Measurements from ENCODE around the gene KIAA2012.

Gene KIAA2012

GRCh38 chr2:202196727-202197126 lies 123.7 kb downstream of the KIAA2012 start:
- TF ChIP-seq FOXM1 (IDR thresholded peaks at IDR 0.05; ENCODE audit: borderline replicate concordance, low read depth), result no peak
- no peak for TF ChIP-seq CEBPB (IDR thresholded peaks at IDR 0.05)
- TF ChIP-seq NFIC (IDR thresholded peaks at IDR 0.05), result no peak
- no peak for TF ChIP-seq EP300 (IDR thresholded peaks at IDR 0.05; ENCODE audit: borderline replicate concordance)
- no peak for TF ChIP-seq USF1 (IDR thresholded peaks at IDR 0.05)
- no peak for TF ChIP-seq ZBTB7A (IDR thresholded peaks at IDR 0.05; ENCODE audit: low read depth)
- TF ChIP-seq TAF1 (IDR thresholded peaks at IDR 0.05; ENCODE audit: low read depth), result no peak
- no peak for TF ChIP-seq TCF12 (IDR thresholded peaks at IDR 0.05; ENCODE audit: low read depth)
- TF ChIP-seq, protein P1, sequence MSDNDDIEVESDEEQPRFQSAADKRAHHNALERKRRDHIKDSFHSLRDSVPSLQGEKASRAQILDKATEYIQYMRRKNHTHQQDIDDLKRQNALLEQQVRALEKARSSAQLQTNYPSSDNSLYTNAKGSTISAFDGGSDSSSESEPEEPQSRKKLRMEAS (IDR thresholded peaks at IDR 0.05), result no peak
- no peak for TF ChIP-seq YY1 (IDR thresholded peaks at IDR 0.05; ENCODE audit: low read depth)
- TF ChIP-seq CREB1 (IDR thresholded peaks at IDR 0.05; ENCODE audit: low read depth), result no peak

- TF ChIP-seq TEAD4 (IDR thresholded peaks at IDR 0.05), result no peak
- TF ChIP-seq ZBTB7A (IDR thresholded peaks at IDR 0.05; ENCODE audit: low read depth), result no peak
- no peak for TF ChIP-seq EGR1 (IDR thresholded peaks at IDR 0.05)
- TF ChIP-seq RAD21 (IDR thresholded peaks at IDR 0.05; ENCODE audit: low read depth), result no peak
- TF ChIP-seq TCF12 (IDR thresholded peaks at IDR 0.05; ENCODE audit: low read depth), result no peak
- no peak for TF ChIP-seq CREB1 (IDR thresholded peaks at IDR 0.05; ENCODE audit: low read depth)
- no peak for TF ChIP-seq TAF1 (IDR thresholded peaks at IDR 0.05; ENCODE audit: low read depth)
- TF ChIP-seq, protein P1 (IDR thresholded peaks at IDR 0.05), result no peak
- TF ChIP-seq, protein P2, sequence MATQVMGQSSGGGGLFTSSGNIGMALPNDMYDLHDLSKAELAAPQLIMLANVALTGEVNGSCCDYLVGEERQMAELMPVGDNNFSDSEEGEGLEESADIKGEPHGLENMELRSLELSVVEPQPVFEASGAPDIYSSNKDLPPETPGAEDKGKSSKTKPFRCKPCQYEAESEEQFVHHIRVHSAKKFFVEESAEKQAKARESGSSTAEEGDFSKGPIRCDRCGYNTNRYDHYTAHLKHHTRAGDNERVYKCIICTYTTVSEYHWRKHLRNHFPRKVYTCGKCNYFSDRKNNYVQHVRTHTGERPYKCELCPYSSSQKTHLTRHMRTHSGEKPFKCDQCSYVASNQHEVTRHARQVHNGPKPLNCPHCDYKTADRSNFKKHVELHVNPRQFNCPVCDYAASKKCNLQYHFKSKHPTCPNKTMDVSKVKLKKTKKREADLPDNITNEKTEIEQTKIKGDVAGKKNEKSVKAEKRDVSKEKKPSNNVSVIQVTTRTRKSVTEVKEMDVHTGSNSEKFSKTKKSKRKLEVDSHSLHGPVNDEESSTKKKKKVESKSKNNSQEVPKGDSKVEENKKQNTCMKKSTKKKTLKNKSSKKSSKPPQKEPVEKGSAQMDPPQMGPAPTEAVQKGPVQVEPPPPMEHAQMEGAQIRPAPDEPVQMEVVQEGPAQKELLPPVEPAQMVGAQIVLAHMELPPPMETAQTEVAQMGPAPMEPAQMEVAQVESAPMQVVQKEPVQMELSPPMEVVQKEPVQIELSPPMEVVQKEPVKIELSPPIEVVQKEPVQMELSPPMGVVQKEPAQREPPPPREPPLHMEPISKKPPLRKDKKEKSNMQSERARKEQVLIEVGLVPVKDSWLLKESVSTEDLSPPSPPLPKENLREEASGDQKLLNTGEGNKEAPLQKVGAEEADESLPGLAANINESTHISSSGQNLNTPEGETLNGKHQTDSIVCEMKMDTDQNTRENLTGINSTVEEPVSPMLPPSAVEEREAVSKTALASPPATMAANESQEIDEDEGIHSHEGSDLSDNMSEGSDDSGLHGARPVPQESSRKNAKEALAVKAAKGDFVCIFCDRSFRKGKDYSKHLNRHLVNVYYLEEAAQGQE (IDR thresholded peaks at IDR 0.05; ENCODE audit: low read depth), result no peak
- TF ChIP-seq CEBPB (IDR thresholded peaks at IDR 0.05), result no peak
- TF ChIP-seq YY1 (IDR thresholded peaks at IDR 0.05; ENCODE audit: low read depth), result no peak
- no peak for TF ChIP-seq USF1 (IDR thresholded peaks at IDR 0.05)
These were observed 128.4 kb downstream of the KIAA2012 start for GRCh38 chr2:202201220-202202160.

DNA sequence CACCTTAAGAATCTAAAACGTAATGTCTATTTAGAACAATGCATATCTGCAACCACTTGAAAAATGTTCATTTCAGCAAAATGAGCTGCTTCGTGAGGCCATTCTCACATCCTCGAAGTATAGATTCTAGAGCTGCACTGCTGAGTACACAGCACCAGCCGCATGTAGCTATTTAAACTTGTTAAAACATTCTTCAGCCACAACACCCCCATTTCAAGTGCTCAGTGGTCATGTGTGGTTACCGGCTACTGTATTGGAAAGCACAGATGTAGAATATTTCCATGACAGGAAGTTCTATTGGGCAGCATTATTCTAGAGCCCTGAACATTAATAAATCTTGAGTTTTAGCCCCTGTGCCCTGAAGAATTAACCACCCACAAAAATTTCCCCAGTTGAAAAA lies 130.3 kb downstream of the KIAA2012 start:
- TF ChIP-seq EP300 (IDR thresholded peaks at IDR 0.05; ENCODE audit: borderline replicate concordance) (no peak), CREB1 (IDR thresholded peaks at IDR 0.05; ENCODE audit: low read depth) (no peak), YY1 (IDR thresholded peaks at IDR 0.05; ENCODE audit: low read depth) (no peak), USF1 (IDR thresholded peaks at IDR 0.05) (no peak), TCF12 (IDR thresholded peaks at IDR 0.05; ENCODE audit: low read depth) (no peak), ZBTB7A (IDR thresholded peaks at IDR 0.05; ENCODE audit: low read depth) (no peak), TAF1 (IDR thresholded peaks at IDR 0.05; ENCODE audit: low read depth) (no peak), CEBPB (IDR thresholded peaks at IDR 0.05) (no peak), RAD21 (IDR thresholded peaks at IDR 0.05; ENCODE audit: low read depth) (no peak), EGR1 (IDR thresholded peaks at IDR 0.05) (no peak), TEAD4 (IDR thresholded peaks at IDR 0.05) (no peak), NFIC (IDR thresholded peaks at IDR 0.05) (no peak)
- TF ChIP-seq, protein P1 (IDR thresholded peaks at IDR 0.05), result no peak
- TF ChIP-seq, protein P2 (IDR thresholded peaks at IDR 0.05; ENCODE audit: low read depth), result no peak

- no peak for TF ChIP-seq YY1 (IDR thresholded peaks at IDR 0.05; ENCODE audit: low read depth)
- TF ChIP-seq, protein P2 (IDR thresholded peaks at IDR 0.05; ENCODE audit: low read depth), result no peak
- TF ChIP-seq NFIC (IDR thresholded peaks at IDR 0.05), result no peak
- no peak for TF ChIP-seq RAD21 (IDR thresholded peaks at IDR 0.05; ENCODE audit: low read depth)
- TF ChIP-seq CREB1 (IDR thresholded peaks at IDR 0.05; ENCODE audit: low read depth), result no peak
- no peak for TF ChIP-seq FOXM1 (IDR thresholded peaks at IDR 0.05; ENCODE audit: borderline replicate concordance, low read depth)
- TF ChIP-seq EGR1 (IDR thresholded peaks at IDR 0.05), result no peak
- TF ChIP-seq, protein P1 (IDR thresholded peaks at IDR 0.05), result no peak
- no peak for TF ChIP-seq USF1 (IDR thresholded peaks at IDR 0.05)
- no peak for TF ChIP-seq CEBPB (IDR thresholded peaks at IDR 0.05)
These were observed 131.8 kb downstream of the KIAA2012 start for GRCh38 chr2:202204855-202205254.
